Uterus (tissue), 2 donors: ENCODE results near the gene ADCY2.

ENCODE experiments used
- POLR2A ChIP-seq, 2 donors: fragments of 450-650 bp; IDR thresholded peaks; one replicate each; pipeline ENCODE4 v1.6.1; 2016; ENCODE audit warnings: antibody characterized with exemption in 2 of 2, mild to moderate bottlenecking in 1 of 2, moderate library complexity in 1 of 2
- TF ChIP-seq, protein P1 (sequence below), 4 experiments: fragments of 200-600 bp in 2 of 4; fragments of 450-650 bp in 2 of 4; sonication (generic) in 2 of 4; IDR thresholded peaks; one replicate each; pipeline ENCODE4 v1.5.1; 2016 to 2019; ENCODE audit warnings: antibody characterized with exemption in 4 of 4, mild to moderate bottlenecking in 2 of 4, moderate library complexity in 1 of 4

DNA sequence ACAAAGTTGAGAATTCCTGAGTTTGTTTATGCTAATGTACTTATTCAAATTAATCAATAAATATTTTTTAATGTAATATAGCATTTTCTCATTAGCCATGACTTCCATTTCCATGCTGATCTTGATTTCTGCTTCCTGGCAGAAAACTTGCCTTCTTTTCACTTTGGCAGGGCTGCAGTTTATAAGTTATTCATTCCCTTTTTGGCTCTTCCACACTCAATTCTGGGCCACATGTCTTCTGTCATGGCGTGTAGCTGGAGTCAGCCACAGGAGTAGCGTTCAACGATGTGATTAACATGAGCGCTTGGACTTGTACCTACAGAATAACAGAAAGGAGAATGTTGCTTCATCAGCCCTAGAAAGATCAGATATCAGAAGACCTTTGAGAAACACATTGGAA, 282.1 kb downstream of the ADCY2 start:
- no peak for TF ChIP-seq POLR2A (IDR thresholded peaks at IDR 0.05)
- TF ChIP-seq, protein P1, sequence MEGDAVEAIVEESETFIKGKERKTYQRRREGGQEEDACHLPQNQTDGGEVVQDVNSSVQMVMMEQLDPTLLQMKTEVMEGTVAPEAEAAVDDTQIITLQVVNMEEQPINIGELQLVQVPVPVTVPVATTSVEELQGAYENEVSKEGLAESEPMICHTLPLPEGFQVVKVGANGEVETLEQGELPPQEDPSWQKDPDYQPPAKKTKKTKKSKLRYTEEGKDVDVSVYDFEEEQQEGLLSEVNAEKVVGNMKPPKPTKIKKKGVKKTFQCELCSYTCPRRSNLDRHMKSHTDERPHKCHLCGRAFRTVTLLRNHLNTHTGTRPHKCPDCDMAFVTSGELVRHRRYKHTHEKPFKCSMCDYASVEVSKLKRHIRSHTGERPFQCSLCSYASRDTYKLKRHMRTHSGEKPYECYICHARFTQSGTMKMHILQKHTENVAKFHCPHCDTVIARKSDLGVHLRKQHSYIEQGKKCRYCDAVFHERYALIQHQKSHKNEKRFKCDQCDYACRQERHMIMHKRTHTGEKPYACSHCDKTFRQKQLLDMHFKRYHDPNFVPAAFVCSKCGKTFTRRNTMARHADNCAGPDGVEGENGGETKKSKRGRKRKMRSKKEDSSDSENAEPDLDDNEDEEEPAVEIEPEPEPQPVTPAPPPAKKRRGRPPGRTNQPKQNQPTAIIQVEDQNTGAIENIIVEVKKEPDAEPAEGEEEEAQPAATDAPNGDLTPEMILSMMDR (IDR thresholded peaks at IDR 0.05), result no peak
